NCI-H2196 (cell line): Measurements from ENCODE around the gene RNF225.
"Not testable (repeated sequence)": the region's sequence is repeated elsewhere in the genome, so short reads cannot be mapped to it uniquely, and the experiment has no call there.

Experiments
- DNase-seq: peaks from one replicate; lab custom pipeline; 2025; ENCODE audit not compliant: unreplicated experiment; lab: John Stamatoyannopoulos, UW

RNF225 gene

DNA sequence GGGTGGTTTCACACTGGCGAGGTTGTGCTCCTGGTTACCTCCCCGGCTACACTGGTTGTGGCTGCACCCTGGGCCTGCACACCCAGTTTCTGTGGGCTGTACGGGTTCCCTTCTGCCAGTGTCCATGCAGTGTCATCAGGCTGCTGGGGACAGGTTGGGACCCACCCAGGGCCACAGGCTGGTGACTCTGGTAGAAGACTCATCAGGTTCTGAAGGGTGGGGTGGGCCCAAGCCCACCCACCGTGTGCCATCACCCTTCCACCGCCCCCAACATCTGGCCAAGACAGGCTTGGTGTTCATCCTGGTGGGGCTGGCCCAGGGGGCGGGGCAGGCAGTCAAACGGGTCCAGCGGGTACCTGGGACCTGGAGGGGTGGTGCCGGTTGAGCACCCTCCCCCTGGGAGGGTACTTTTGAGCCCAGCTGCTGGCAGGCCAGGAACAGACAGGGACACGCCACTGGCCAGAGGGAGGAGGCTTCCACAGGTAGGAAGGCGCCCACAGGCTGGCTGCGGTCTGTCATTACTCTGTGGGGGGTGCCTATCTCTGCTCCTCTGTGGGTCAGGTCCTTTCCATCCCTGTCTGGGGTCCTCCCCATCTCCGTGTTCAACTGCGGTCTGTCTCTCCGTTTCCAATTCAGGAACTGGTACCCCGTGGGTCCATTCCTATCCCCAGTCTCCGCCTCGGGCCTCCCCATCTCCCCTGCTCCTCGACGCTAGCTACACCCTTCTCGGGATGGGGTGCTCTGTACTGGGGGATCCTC, at the start of gene RNF225:
TSS of gene RNF225 (plus strand) at position 437 of the 759 bp plus-strand sequence. CDS start 434 bp downstream, outside the sequence.
- peak; percentile 23 for DNase-seq

DNA sequence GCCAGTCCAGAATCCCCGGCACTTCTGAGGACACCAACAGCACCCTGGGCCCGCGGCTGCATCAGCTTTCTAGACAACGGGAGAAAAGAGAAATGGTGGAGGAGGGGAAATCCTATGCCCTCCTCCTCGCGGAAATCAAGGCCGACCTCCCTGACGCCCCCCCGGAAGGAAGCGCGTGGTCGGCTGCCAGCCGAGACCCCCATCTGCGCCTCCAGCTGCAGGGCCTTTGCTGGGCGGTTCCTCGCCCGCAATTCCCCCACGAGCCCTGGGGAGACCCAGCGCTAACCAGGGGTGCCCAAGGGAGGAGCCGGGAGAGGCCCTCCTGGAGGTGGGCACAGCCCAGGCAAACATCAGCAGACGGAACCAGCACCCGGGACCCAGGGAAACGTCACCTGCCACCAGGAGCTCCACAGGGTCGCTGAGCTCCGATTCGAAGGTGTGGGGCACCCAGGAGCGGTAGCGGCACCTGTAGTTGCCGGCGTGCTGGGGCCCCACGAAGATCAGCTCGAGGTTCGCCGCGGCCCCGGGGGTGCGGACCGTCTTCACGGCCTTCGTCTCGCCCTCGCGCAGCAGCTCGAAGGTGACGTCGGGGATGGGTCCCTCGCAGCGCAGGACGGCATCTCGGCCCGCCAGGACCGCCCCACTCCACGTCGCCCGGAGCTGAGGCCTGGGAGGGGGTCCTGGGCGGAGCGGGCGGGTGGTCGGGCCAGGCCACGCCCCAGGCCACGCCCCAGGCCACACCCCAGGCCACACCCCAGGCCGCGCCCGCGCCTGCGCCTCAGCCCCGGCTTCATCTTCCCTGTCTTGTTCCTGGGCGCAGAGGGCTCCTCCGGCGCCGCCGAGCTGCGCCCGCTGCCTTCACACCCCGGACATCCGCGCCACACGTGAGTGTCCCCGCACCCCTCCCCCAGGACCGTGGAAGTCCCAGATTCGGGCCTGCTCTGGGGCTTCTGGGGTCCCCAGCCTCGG, 48.2 kb upstream of the RNF225 start:
- DNase-seq = peak; percentile 28

DNA sequence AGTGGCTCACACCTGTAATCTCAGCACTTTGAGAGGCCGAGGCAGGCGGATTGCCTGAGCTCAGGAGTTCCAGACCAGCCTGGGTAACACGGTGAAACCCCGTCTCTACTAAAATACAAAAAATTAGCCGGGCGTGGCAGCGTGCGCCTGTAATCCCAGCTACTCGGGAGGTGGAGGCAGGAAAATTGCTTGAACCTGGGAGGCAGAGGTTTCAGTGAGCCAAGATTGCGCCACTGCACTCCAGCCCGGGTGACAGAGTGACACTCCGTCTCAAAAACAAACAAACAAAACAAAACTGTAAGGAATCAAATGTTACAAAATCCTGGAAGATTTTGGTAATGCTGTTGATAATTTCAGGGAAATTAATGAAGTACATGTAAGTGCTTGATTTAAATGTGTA, 47.4 kb upstream of the RNF225 start:
- not testable (repeated sequence) for DNase-seq

DNA sequence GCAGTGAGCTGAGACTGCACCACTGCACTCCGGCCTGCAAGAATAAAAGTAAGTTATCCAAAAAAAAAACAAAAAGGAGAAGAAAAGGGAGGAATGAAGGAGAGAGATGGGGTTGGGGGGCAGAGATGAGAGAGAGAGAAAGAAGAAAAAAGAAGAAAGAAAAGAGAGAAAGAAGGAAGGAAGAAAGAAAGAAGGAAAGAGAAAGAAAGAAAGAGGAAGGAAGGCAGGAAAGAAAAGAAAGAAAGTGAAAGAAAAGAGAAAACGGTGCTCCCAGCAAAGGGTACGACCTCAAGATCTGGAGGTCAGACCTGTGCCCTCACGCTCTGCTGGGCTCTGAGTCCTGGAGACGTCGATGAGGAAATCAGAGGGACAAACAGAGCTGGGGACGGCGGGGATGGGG, 45.9 kb upstream of the RNF225 start:
- DNase-seq = no peak

DNA sequence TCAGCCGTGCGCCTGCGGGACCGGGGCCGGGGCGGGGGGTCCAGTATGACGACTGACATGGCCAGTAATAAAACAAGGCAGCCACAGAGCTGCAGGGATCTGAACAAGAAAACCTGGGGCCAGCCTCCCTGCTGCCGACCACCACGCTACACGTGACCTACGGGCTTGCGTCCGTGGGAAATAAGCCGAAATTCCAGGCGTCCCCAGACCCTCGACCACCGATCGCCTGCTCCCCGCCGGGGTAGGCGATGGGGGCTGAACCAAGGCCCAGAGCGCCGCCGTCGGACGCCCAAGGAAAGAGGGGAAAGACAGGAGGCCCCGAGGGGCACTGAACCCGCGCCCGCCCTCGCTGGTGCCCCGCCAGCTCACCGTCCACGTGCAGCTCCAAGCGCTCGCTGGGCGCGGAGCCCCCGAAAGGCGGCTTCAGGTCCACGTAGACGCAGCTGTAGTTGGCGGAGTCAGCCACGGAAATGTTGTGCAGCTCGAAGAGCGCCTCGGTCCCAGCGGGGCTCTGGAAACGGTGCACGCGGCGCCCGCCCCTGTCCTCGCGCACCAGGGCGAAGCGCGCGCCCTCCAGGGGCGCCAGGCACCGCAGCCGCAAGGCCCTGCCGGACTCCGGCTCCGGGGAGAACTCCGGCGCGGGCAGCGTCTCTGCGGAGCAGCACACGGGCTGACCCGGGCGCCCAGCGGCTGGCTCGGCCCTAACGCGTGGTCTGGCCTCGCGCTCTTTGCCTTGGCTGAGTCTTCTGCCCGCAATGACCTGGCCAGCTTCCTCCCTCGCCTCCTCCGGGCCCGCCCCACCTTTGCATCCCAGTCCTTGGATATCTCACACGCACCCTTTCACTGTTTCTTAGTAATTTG, 45.2 kb upstream of the RNF225 start:
- no peak for DNase-seq

DNA sequence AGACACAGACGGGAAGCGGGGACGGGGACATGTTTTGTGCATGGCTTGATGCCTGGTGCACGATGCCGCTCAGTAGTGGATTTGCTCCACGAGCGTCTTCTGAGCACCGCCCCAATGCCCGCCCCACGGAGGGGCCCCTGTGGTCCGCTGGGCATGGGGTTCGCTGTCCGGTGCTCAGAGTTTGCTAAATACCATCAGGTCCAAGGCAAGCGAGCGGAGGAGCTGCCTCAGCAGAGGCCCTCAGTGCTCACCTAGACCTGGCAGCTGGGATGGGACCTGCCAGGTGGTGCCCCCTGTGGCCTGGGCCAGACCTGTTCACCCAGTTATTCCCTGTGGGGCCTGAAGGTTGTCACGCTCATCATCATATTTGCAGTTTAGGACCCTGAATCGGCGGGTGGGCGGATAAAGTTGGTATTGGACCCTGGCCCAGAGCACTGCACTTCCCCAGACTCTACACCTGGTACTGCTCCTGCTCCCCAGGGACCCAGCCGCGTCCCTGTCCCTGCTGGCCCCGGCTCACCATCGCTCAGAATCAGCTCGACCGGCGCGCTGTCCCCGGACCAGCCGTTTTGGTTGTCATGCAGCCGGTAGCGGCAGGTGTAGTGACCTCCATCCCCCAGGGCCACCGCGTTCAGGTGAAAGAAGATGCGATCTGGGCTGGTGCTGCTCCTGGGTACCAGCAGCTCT, 44.4 kb upstream of the RNF225 start:
- DNase-seq = no peak

DNA sequence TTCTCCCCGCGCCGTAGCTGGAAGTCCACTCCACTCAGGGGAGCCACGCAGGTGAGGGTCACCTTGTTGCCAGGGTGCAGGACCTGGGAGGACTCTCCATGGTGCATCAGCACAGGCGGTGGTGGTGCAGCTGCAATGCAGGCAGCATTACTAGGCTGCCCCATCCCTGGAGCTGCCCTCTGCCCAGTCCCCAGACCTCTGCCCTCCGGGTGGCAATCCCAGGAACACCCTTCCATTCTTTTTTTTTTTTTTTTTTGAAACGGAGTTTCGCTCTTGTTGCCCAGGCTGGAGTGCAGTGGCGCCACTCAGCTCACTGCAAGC, 43.9 kb upstream of the RNF225 start:
- no peak for DNase-seq

DNA sequence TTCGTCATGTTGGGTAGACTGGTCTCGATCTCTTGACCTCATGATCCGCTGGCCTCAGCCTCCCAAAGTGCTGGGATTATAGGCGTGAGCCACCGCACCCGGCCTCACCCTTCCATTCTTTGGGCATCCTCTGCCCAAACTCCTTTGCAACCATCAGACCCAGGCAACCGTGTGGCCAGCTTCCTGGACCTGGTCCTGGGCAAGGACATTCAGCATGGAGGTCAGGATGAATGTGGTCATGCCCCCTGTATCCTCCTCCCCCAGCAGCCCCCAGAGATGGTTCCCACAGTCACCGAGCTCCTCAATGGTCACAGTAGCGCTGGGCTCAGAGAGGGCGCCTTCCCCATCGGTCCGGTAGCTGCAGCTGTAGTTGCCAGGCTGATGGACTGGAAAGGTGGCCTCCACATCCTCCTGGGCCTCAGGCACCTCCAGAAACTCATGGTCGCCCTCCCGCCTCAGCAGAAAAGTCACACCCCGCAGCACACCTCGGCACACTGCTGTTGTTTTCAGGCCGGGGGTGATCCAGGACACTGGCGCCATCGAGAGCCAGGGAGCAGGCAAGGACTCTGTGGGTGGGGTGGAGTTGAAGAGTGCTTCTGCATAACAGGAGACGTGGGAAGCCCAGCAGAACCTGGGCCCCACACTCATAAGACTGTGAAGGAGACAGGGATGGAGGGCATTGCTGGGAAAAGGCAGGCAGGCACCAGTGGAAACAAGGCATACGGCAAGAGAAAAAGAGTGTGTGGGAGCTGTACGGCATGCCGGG, 43.3 kb upstream of the RNF225 start:
- DNase-seq = no peak

DNA sequence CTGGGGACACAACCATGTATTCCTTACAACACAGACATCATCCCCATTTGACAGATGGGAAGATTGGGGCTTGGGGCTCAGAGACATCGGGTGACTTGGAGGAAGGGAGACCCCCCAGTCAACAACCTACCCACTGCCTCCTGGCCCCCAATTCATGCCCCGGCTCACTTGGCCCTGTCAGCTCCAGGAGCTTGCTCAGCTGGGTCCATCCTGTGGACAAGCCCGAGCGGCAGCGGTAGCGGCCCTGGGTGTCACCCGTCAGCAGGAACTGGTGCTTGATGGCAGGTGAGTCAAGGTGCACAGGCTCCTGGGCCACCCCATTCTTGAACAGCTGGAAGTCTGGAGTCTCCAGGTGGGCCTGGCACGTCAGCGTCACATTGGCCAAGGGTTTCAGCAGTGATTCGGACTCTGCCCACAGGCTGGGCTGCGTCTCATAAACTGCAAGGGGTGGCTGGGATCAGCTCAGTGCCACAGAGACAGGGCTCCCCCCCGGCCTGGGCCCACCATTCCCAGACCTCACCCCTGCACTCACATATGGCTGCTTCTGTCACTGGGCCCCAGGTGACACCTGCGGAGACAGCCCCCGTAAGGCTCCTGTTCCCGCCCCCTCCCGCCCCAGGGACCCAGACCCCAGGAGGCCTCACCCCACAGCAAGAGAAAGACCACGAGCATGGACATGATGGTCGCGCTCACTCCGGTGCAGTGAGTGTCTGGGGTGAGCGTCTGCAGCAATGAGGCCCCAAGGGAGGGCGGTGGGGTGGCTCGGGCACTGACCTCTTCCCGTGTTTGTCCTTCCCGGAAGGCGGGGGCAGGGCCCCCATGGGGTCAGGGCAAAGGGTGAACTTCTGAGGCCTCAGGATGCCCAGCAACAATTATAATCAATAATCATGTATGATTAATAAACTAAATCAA, 42.4 kb upstream of the RNF225 start, which contains the start of gene A1BG:
TSS of gene A1BG (minus strand) at position 733 of the 912 bp plus-strand sequence. CDS start at position 678, 55 bp downstream.
- DNase-seq = no peak

DNA sequence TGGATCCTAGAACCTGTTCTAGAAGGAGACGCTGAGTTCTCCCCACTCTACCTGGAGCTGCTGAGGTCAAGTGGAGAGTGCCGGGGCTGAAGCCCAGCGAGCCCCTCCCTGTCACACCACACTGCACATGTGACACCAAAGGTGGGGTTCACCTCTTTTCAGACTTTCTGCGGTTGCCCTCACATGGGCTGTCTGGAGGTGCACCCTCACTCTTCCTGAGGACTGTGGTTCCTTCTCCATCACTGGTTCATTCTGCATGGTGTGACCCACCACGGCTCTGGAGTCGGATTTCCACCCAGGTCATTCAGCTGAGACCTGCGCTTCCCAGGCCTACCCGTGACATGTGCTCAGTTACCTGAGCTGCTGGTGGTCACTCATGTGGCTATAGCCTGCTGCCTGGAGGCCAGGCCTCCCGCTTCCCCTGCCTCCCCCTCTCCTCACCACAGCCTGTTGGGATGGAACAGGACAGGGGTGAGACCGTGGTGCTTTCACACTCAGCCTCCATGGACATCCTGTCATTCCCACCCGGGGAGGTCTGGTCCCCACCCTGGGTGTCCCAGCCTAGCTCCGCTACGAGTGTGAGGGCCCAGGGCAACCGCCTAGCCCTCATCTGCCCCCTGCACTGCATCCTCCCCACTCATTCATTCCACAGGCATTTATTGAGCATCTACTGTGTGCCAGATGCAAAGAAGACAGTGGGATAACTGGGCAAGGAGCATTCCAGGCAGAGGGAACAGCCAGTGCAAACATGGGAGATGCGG, 41.6 kb upstream of the RNF225 start:
- DNase-seq = no peak

DNA sequence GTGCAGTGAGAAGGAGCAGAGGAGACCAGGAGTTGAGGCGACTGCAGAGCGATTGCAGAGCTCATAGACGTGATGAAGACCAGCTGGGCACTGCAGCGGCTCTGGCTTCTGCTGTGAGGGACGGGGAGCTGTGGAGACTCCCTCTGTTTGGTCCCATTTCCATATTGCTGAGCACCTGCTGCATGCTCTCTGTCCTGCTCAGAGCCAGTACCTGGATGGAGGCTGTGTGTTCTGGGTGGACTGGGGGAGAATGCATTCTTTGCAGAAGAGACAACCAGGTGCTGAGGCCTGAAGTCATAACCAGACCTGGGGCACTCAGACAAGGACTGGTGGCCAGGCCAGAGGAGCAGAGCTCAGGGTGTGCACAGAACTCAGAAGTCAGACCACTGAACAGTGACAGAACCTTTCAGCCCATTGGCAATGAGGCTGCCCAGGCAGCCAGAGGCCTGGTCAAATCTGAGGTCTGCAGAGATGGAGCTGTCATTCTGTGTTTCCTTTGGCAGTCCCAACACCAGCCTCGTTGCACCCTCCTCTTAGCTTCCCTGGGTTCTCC, 40.9 kb upstream of the RNF225 start:
- no peak for DNase-seq

DNA sequence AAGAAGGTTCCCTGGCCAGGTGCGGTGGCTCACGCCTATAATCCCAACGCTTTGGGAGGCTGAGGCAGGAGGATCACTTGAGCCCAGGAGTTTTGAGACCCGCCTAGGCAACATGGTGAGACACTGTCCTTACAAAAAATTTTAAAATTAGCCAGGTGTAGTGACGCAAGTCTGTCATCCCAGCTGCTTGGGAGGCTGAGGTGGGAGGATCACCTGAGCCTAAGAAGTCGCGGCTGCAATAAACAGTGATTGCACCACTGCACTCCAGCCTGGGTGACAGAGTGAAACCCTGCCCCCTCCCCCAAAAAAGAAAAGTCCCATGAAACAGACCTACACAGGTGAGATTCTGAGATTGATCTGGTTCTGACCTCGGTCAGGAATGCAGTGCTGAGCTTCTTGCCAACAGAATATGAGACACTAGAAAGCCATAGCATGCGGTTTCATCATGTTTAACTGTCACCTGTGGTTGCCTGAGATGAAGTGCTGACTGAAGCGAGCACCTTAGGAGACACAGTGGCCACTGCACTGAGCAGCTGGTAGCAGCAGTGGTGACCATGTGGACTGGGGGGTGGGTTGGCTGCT, 40.1 kb upstream of the RNF225 start:
- no peak for DNase-seq

DNA sequence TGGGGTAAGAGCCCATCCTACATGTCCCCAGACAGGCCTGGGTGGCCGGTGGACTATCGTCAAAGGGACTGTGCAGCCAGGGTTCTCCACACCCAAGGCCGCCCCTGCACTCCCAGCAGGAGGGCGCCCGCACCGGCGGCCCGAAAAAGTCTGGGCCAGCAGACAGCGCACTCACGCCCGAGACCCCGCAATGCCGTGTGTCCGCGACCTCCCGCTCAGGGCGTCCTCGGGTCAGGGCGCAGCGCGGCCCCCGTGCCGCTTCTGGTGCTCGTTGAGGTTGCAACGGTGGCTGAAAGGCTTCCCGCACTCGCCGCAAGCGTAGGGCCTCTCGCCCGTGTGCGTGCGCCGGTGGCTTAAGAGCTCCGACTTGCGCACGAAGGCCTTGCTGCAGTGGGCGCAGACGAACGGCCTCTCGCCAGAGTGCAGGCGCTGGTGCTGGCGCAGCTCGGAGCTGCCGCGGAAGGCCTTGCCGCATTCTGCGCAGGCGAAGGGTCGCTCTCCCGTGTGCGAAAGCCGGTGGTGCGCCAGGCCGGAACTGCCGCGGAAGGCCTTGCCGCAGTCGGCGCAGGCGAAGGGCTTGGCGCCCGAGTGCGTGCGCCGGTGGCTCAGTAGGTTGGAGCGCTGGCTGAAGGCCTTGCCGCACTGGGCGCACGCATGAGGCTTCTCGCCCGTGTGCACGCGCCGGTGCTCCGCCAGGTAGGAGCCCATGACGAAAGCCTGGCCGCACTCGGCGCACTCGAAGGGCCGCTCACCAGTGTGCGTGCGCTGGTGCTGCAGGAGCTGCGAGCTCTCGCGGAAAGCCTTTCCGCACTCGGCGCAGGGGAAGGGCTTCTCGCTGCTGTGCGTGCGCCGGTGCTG, 39.3 kb upstream of the RNF225 start:
- no peak for DNase-seq

DNA sequence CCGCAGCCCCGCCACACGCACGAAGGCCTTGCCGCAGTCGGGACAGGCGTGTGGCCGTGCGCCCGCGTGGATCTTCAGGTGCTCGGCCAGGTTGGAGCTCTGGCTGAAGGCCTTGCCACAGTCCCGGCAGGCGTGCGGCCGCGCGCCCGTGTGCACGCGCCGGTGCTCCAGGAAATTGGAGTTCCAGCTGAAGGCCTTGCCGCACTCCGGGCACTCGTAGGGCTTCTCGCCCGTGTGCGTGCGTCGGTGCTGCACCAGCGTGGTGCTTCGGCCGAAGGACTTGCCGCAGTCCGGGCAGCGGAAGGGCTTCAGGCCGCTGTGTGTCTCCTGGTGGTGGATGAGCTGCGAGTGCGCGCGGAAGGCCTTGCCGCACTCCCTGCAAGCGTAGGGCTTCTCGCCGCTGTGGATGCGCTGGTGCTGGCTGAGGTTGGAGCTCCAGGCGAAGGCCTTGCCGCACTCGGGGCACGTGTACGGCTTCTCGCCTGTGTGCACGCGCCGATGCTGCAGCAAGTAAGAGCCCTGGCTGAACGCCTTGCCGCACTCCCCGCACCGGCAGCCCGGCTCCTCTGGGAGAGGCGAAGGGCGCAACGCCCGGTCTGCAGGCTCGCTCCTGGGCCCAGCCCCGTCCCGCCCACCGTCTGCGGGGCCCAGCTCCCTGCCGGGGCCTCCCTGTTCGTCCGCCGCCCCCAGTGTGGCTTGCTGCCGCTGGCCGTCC, 38.5 kb upstream of the RNF225 start:
- DNase-seq = no peak

DNA sequence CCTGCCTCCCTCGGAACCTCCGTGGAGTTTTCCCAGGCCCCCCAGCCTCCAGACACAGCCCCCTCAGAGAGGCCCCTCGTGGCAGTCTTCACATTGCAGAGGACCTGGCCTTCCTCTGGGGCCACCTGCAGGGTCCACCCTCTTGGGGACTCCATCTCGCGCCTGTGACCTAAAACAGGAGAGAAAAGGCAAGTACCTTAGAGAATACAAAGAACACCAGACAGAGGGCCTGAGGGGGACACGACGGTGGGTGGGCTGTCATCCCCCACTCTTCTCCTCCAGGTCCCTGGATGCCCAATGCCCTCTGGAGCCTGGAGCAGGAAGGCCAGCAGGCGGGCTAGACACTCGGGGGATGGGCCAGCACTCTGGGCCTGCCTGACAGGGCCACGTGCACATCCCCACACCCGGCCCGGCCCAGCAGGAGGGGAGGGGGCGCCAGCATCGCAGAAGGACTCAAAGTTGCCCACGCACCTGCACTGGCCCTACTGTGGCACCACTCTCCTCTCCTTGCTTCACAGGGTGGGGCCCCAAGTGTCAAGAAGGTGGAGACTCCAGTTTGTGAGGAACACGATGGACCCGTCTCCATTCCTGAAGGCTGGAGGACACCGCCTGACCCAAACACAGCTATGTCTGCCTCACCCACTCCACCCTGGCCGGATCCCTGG, 37.8 kb upstream of the RNF225 start:
- DNase-seq = no peak
